DOHH2 (cell line): Measurements from ENCODE around the gene UXT.

ENCODE experiments used
- H3F3A ChIP-seq: fragments of 200-600 bp; sonication (generic), shearing (Covaris generic); 2 replicates; pipeline ENCODE4 v1.6.0; 2016; ENCODE audit warnings: antibody characterized with exemption, mild to moderate bottlenecking; ENCODE audit not compliant: control insufficient read depth, insufficient read depth
- H3K27ac ChIP-seq: fragments of 200-600 bp; sonication (generic); 2 replicates; pipeline ENCODE4 v1.5.1; 2014; ENCODE audit warnings: low read depth, mild to moderate bottlenecking, low read length, moderate library complexity
- H3K27me3 ChIP-seq: fragments of 200-600 bp; sonication (generic); 2 replicates; pipeline ENCODE4 v1.6.1; 2014; ENCODE audit warnings: mild to moderate bottlenecking, low read length, mixed read lengths; ENCODE audit not compliant: control insufficient read depth
- H3K36me3 ChIP-seq: fragments of 200-600 bp; sonication (generic); 2 replicates; pipeline ENCODE4 v1.6.1; 2014; ENCODE audit warnings: mild to moderate bottlenecking, low read length, moderate library complexity, mixed read lengths; ENCODE audit not compliant: control insufficient read depth
- H3K4me1 ChIP-seq: fragments of 200-600 bp; sonication (generic); 2 replicates; pipeline ENCODE4 v1.6.1; 2014; ENCODE audit warnings: mild to moderate bottlenecking, low read length, mixed read lengths; ENCODE audit not compliant: control insufficient read depth
- H3K4me2 ChIP-seq: fragments of 200-600 bp; sonication (generic); 2 replicates; pipeline ENCODE4 v1.6.0; 2014; ENCODE audit warnings: mild to moderate bottlenecking, low read length, moderate library complexity
- H3K4me3 ChIP-seq: fragments of 200-600 bp; sonication (generic); 2 replicates; pipeline ENCODE4 v1.5.1; 2014; ENCODE audit warnings: mild to moderate bottlenecking, low read length, mixed read lengths
- H3K79me2 ChIP-seq: fragments of 200-600 bp; sonication (generic); 2 replicates; pipeline ENCODE4 v1.6.1; 2014; ENCODE audit warnings: mild to moderate bottlenecking, low read length, mixed read lengths; ENCODE audit not compliant: control insufficient read depth
- H3K9me2 ChIP-seq: fragments of 200-600 bp; sonication (generic); replicated peaks from 2 replicates; pipeline ENCODE4 v1.6.1; 2014; ENCODE audit warnings: mild to moderate bottlenecking, low read length, mixed read lengths; ENCODE audit not compliant: control insufficient read depth
- H3K9me3 ChIP-seq: fragments of 200-600 bp; sonication (generic); 2 replicates; pipeline ENCODE4 v1.6.1; 2014; ENCODE audit warnings: antibody characterized with exemption, low read length, mixed read lengths; ENCODE audit not compliant: control insufficient read depth, insufficient read depth
- H4K20me1 ChIP-seq: fragments of 200-600 bp; sonication (generic); 2 replicates; pipeline ENCODE4 v1.6.0; 2014; ENCODE audit warnings: low read depth, mild to moderate bottlenecking, antibody characterized with exemption, low read length, moderate library complexity; ENCODE audit not compliant: control insufficient read depth, insufficient read depth
- CTCF ChIP-seq: fragments of 200-600 bp; sonication (generic); IDR thresholded peaks from one replicate; pipeline ENCODE4 v1.5.1; 2014; ENCODE audit warnings: antibody characterized with exemption, mild to moderate bottlenecking, low read depth, low read length; ENCODE audit not compliant: poor library complexity, severe bottlenecking
- EZH2phosphoT487 ChIP-seq: fragments of 200-600 bp; sonication (generic); IDR thresholded peaks from 2 replicates; pipeline ENCODE4 v1.6.1; 2017; ENCODE audit warnings: borderline replicate concordance, mild to moderate bottlenecking, antibody characterized with exemption, low read length, moderate library complexity, mixed read lengths

The UXT gene, protein sequence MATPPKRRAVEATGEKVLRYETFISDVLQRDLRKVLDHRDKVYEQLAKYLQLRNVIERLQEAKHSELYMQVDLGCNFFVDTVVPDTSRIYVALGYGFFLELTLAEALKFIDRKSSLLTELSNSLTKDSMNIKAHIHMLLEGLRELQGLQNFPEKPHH

GRCh38 chrX:47658684-47659420 is at the start of gene UXT:
UXT (minus strand) TSS chrX:47659180; CDS start chrX:47658927, 253 bp downstream.
- TF ChIP-seq EZH2phosphoT487, result no peak
- no peak for TF ChIP-seq CTCF
- Histone ChIP-seq H3F3A (no peaks in the 10 kb centered on the region), H3K27ac (peak within 1 kb of the TSS; percentile 93), H3K9me2 (no peaks in the 10 kb centered on the region), H3K4me2 (peak within 1 kb of the TSS; percentile 64), H3K4me3 (peak within 1 kb of the TSS; percentile 94), H3K27me3 (no peaks in the 10 kb centered on the region), H3K36me3 (peaks cover 29% of the 10 kb centered on the region), H3K9me3 (no peaks in the 10 kb centered on the region; the same call in 1 of the 2 replicates), H3K79me2 (peaks cover 13% of the 10 kb centered on the region), H3K4me1 (peaks cover 10% of the 10 kb centered on the region), H4K20me1 (no peaks in the 10 kb centered on the region)

GRCh38 chrX:47707031-47707780 is 48.2 kb upstream of the UXT start:
- Histone ChIP-seq H3K36me3 (no peaks in the 10 kb centered on the region), H3K27ac (no peak overlapping the region), H3K4me1 (no peaks in the 10 kb centered on the region), H3F3A (no peaks in the 10 kb centered on the region), H3K27me3 (no peaks in the 10 kb centered on the region), H3K9me3 (no peaks in the 10 kb centered on the region), H4K20me1 (no peaks in the 10 kb centered on the region), H3K4me2 (no peak overlapping the region), H3K9me2 (no peaks in the 10 kb centered on the region), H3K79me2 (no peaks in the 10 kb centered on the region), H3K4me3 (no peak overlapping the region)
- no peak for TF ChIP-seq EZH2phosphoT487
- TF ChIP-seq CTCF, result no peak

DNA sequence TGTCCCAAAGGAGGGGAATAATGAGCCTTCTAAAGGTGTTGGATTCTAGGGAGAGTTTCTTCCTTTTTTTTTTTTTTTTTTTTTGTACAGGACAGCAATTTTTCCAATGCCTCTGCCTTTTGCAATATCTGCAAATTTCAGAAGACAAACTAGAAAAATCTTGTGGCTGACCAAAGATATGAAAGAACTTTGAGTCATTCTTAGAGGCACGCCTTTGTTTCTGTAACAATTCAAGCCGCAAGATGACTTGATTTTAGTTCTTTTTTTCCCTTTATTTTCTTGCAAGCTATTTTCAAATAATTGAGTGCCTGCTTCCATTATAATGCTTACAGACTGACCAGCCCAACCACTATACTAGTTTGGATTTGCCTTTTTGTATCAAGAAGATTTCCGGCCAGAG is 47.6 kb upstream of the UXT start:
- H3K27me3 ChIP-seq, result no peaks in the 10 kb centered on the region
- no peaks in the 10 kb centered on the region for H4K20me1 ChIP-seq
- no peaks in the 10 kb centered on the region for H3K4me1 ChIP-seq
- no peaks in the 10 kb centered on the region for H3K9me2 ChIP-seq
- no peak for TF ChIP-seq CTCF
- TF ChIP-seq EZH2phosphoT487, result no peak
- no peak overlapping the region for H3K4me2 ChIP-seq
- H3K9me3 ChIP-seq, result no peaks in the 10 kb centered on the region
- no peaks in the 10 kb centered on the region for H3F3A ChIP-seq
- no peak overlapping the region for H3K4me3 ChIP-seq
- H3K27ac ChIP-seq, result no peak overlapping the region
- no peaks in the 10 kb centered on the region for H3K79me2 ChIP-seq
- no peaks in the 10 kb centered on the region for H3K36me3 ChIP-seq
